ENCODE data around the gene CPLANE1. TPM values are rescaled to one million over a fixed set of nuclear protein-coding genes. Genes with fewer than 3 reads are reported as not detected.
"Not testable (repeated sequence)": the region's sequence is repeated elsewhere in the genome, so short reads cannot be mapped to it uniquely, and the experiment has no call there.

Gene CPLANE1
- total RNA-seq, 2 experiments from 2014 or later, result 5.8 TPM

- H3K36me3 Mint-ChIP-seq, result peaks cover 12% of the 10 kb centered on the region
- no peaks in the 10 kb centered on the region for H3K4me1 Mint-ChIP-seq
- DNase-seq, result no peak
- no peaks in the 10 kb centered on the region for H3K27me3 Mint-ChIP-seq
- H3K9me3 Mint-ChIP-seq, result no peaks in the 10 kb centered on the region
- H3K4me3 Mint-ChIP-seq, result no peak overlapping the region
- no peak overlapping the region for H3K27ac Mint-ChIP-seq
Measured at GRCh38 chr5:37222181-37222580, 27.0 kb downstream of the CPLANE1 start.

- H3K4me1 Mint-ChIP-seq, H3K36me3 Mint-ChIP-seq, H3K27me3 Mint-ChIP-seq, H3K9me3 Mint-ChIP-seq, DNase-seq, H3K27ac Mint-ChIP-seq, H3K4me3 Mint-ChIP-seq: not testable (repeated sequence)
Measured at GRCh38 chr5:37220426-37220825, 28.8 kb downstream of the CPLANE1 start.

GRCh38 chr5:37219384-37219783 lies 29.8 kb downstream of the CPLANE1 start:
- not testable (repeated sequence) for H3K36me3 Mint-ChIP-seq, H3K27me3 Mint-ChIP-seq, H3K4me3 Mint-ChIP-seq, H3K4me1 Mint-ChIP-seq, H3K9me3 Mint-ChIP-seq, DNase-seq, H3K27ac Mint-ChIP-seq

GRCh38 chr5:37217976-37218375 lies 31.2 kb downstream of the CPLANE1 start:
- H3K36me3 Mint-ChIP-seq, result peaks cover 8% of the 10 kb centered on the region
- DNase-seq, result no peak
- no peaks in the 10 kb centered on the region for H3K9me3 Mint-ChIP-seq
- H3K27me3 Mint-ChIP-seq, result no peaks in the 10 kb centered on the region
- H3K4me3 Mint-ChIP-seq, result no peak overlapping the region
- H3K4me1 Mint-ChIP-seq, result peaks cover 4% of the 10 kb centered on the region
- H3K27ac Mint-ChIP-seq, result no peak overlapping the region

- no peak overlapping the region for H3K4me3 Mint-ChIP-seq
- peaks cover 4% of the 10 kb centered on the region for H3K4me1 Mint-ChIP-seq
- H3K27ac Mint-ChIP-seq, result no peak overlapping the region
- no peaks in the 10 kb centered on the region for H3K27me3 Mint-ChIP-seq
- peaks cover 14% of the 10 kb centered on the region for H3K36me3 Mint-ChIP-seq
- DNase-seq, result no peak
- H3K9me3 Mint-ChIP-seq, result no peaks in the 10 kb centered on the region
Measured at GRCh38 chr5:37214550-37214949, 34.6 kb downstream of the CPLANE1 start.

- no peak for DNase-seq
- Mint-ChIP-seq H3K4me1 (peaks cover 6% of the 10 kb centered on the region), H3K36me3 (peaks cover 12% of the 10 kb centered on the region), H3K27ac (no peak overlapping the region), H3K27me3 (no peaks in the 10 kb centered on the region), H3K4me3 (no peak overlapping the region), H3K9me3 (no peaks in the 10 kb centered on the region)
Measured at GRCh38 chr5:37212096-37212495, 37.1 kb downstream of the CPLANE1 start.

GRCh38 chr5:37211661-37212060 lies 37.5 kb downstream of the CPLANE1 start:
- Mint-ChIP-seq H3K4me1 (peaks cover 6% of the 10 kb centered on the region), H3K4me3 (no peak overlapping the region), H3K27ac (no peak overlapping the region), H3K27me3 (no peaks in the 10 kb centered on the region), H3K9me3 (no peaks in the 10 kb centered on the region), H3K36me3 (peaks cover 12% of the 10 kb centered on the region)
- DNase-seq, result no peak

- H3K9me3 Mint-ChIP-seq, result no peaks in the 10 kb centered on the region
- H3K27ac Mint-ChIP-seq, result peak overlapping the region; percentile 77
- H3K4me1 Mint-ChIP-seq, result peaks cover 2% of the 10 kb centered on the region
- peak; percentile 9 for DNase-seq
- peak overlapping the region; percentile 79 for H3K4me3 Mint-ChIP-seq
- H3K36me3 Mint-ChIP-seq, result peaks cover 16% of the 10 kb centered on the region
- H3K27me3 Mint-ChIP-seq, result no peaks in the 10 kb centered on the region
Measured at GRCh38 chr5:37208883-37209797, 40.0 kb downstream of the CPLANE1 start.

GRCh38 chr5:37207802-37208201 lies 41.4 kb downstream of the CPLANE1 start:
- DNase-seq, result no peak
- Mint-ChIP-seq H3K4me3 (no peak overlapping the region), H3K27me3 (no peaks in the 10 kb centered on the region), H3K36me3 (peaks cover 16% of the 10 kb centered on the region), H3K9me3 (no peaks in the 10 kb centered on the region), H3K27ac (no peak overlapping the region), H3K4me1 (peaks cover 2% of the 10 kb centered on the region)

- H3K36me3 Mint-ChIP-seq, result peaks cover 16% of the 10 kb centered on the region
- DNase-seq, result no peak
- H3K27ac Mint-ChIP-seq, result no peak overlapping the region
- no peak overlapping the region for H3K4me3 Mint-ChIP-seq
- no peaks in the 10 kb centered on the region for H3K27me3 Mint-ChIP-seq
- H3K4me1 Mint-ChIP-seq, result peaks cover 2% of the 10 kb centered on the region
- H3K9me3 Mint-ChIP-seq, result no peaks in the 10 kb centered on the region
Measured at GRCh38 chr5:37206736-37207135, 42.4 kb downstream of the CPLANE1 start.

GRCh38 chr5:37198842-37199241 lies 50.3 kb downstream of the CPLANE1 start:
- no peaks in the 10 kb centered on the region for H3K9me3 Mint-ChIP-seq
- H3K36me3 Mint-ChIP-seq, result peaks cover 14% of the 10 kb centered on the region
- H3K27me3 Mint-ChIP-seq, result no peaks in the 10 kb centered on the region
- no peak overlapping the region for H3K4me3 Mint-ChIP-seq
- H3K27ac Mint-ChIP-seq, result no peak overlapping the region
- no peak for DNase-seq
- peaks cover 25% of the 10 kb centered on the region for H3K4me1 Mint-ChIP-seq

- Mint-ChIP-seq H3K27ac (peak overlapping the region; percentile 76), H3K36me3 (peaks cover 14% of the 10 kb centered on the region), H3K27me3 (no peaks in the 10 kb centered on the region), H3K9me3 (no peaks in the 10 kb centered on the region), H3K4me3 (peak overlapping the region; percentile 30), H3K4me1 (peaks cover 25% of the 10 kb centered on the region)
- peak; percentile 12 for DNase-seq
Measured at GRCh38 chr5:37198061-37198460, 51.1 kb downstream of the CPLANE1 start.

GRCh38 chr5:37197340-37198050 lies 51.7 kb downstream of the CPLANE1 start:
- H3K4me3 Mint-ChIP-seq, result peak overlapping the region; percentile 64
- H3K4me1 Mint-ChIP-seq, result peaks cover 25% of the 10 kb centered on the region
- H3K36me3 Mint-ChIP-seq, result peaks cover 14% of the 10 kb centered on the region
- no peak for DNase-seq
- H3K9me3 Mint-ChIP-seq, result no peaks in the 10 kb centered on the region
- no peaks in the 10 kb centered on the region for H3K27me3 Mint-ChIP-seq
- H3K27ac Mint-ChIP-seq, result peak overlapping the region; percentile 76

- Mint-ChIP-seq H3K9me3 (no peaks in the 10 kb centered on the region), H3K27ac (no peak overlapping the region), H3K36me3 (no peaks in the 10 kb centered on the region), H3K4me1 (no peaks in the 10 kb centered on the region), H3K4me3 (no peak overlapping the region), H3K27me3 (no peaks in the 10 kb centered on the region)
- DNase-seq, result no peak
Measured at GRCh38 chr5:37190592-37190991, 58.6 kb downstream of the CPLANE1 start.

GRCh38 chr5:37189355-37189754 lies 59.8 kb downstream of the CPLANE1 start:
- H3K4me3 Mint-ChIP-seq, result no peak overlapping the region
- H3K36me3 Mint-ChIP-seq, result no peaks in the 10 kb centered on the region
- no peaks in the 10 kb centered on the region for H3K9me3 Mint-ChIP-seq
- no peaks in the 10 kb centered on the region for H3K27me3 Mint-ChIP-seq
- no peaks in the 10 kb centered on the region for H3K4me1 Mint-ChIP-seq
- H3K27ac Mint-ChIP-seq, result no peak overlapping the region
- no peak for DNase-seq

Measured in activated naive CD8-positive, alpha-beta T cell treated with anti-CD3 and anti-CD28 coated beads for 36 hours (primary cell).